Measurements from ENCODE around the gene TBCC. TPM values are rescaled to one million over a fixed set of nuclear protein-coding genes. Genes with fewer than 3 reads are reported as not detected.
"Not testable (repeated sequence)": the region's sequence is repeated elsewhere in the genome, so short reads cannot be mapped to it uniquely, and the experiment has no call there.

Gene TBCC
- total RNA-seq, 6 experiments from 2014 or later: 20.6 to 25.2 (median 22.5) TPM

DNA sequence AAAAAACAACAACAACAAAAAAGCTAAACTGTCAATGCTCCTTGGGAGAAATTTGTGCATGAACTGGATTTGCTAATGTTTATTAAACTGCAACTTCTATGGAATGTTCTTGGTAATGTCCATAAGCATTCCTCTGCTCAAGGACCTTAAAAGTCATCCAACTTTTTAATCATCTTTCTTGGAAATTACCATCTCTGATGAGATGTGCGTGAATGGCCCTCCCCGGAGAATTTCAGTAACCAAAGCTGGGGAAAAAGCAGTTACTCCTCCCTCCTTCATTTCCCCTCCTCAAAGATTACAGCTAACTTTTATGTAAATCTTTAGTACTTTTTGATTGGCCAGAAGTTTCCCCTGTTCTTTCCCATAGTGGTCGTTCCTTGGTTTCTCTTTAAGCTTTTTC is 5.2 kb downstream of the TBCC start:
- DNase-seq: no peak
- no peak overlapping the region for H3K4me3 Mint-ChIP-seq
- TF ChIP-seq, protein P1, sequence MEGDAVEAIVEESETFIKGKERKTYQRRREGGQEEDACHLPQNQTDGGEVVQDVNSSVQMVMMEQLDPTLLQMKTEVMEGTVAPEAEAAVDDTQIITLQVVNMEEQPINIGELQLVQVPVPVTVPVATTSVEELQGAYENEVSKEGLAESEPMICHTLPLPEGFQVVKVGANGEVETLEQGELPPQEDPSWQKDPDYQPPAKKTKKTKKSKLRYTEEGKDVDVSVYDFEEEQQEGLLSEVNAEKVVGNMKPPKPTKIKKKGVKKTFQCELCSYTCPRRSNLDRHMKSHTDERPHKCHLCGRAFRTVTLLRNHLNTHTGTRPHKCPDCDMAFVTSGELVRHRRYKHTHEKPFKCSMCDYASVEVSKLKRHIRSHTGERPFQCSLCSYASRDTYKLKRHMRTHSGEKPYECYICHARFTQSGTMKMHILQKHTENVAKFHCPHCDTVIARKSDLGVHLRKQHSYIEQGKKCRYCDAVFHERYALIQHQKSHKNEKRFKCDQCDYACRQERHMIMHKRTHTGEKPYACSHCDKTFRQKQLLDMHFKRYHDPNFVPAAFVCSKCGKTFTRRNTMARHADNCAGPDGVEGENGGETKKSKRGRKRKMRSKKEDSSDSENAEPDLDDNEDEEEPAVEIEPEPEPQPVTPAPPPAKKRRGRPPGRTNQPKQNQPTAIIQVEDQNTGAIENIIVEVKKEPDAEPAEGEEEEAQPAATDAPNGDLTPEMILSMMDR (IDR thresholded peaks at IDR 0.05): no peak
- H3K4me1 Mint-ChIP-seq (ENCODE audit: low read depth): peaks cover 19% of the 10 kb centered on the region
- no peak overlapping the region for H3K27ac Mint-ChIP-seq
- H3K36me3 Mint-ChIP-seq (ENCODE audit: low read depth): peaks cover 9% of the 10 kb centered on the region
- H3K27me3 Mint-ChIP-seq (ENCODE audit: insufficient read depth): no peaks in the 10 kb centered on the region
- H3K9me3 Mint-ChIP-seq: no peaks in the 10 kb centered on the region

DNA sequence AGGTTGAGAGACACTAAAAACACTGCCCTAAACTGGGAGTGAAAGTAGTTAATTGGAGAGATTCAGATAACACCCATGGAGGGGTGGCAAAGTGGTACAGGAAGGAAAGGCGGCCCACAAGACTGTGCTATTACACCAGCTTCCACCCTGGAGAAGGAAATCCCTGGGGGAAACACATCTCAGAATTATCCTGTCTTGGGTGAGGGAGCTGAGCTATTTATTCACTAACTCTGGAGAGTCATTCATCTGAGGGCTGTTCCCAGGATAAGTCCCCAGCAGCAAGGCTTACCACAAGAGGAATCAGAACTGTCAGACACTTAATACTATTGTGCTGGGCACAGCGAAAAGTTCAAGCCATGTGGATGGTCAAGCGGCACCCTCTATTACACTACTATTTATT is 9.9 kb downstream of the TBCC start:
- TF ChIP-seq, protein P1 (IDR thresholded peaks at IDR 0.05): no peak
- Mint-ChIP-seq H3K4me1 (ENCODE audit: low read depth) (no peaks in the 10 kb centered on the region), H3K27me3 (ENCODE audit: insufficient read depth) (no peaks in the 10 kb centered on the region), H3K36me3 (ENCODE audit: low read depth) (no peaks in the 10 kb centered on the region), H3K27ac (no peak overlapping the region), H3K9me3 (peaks cover 11% of the 10 kb centered on the region), H3K4me3 (no peak overlapping the region)
- DNase-seq: no peak

DNA sequence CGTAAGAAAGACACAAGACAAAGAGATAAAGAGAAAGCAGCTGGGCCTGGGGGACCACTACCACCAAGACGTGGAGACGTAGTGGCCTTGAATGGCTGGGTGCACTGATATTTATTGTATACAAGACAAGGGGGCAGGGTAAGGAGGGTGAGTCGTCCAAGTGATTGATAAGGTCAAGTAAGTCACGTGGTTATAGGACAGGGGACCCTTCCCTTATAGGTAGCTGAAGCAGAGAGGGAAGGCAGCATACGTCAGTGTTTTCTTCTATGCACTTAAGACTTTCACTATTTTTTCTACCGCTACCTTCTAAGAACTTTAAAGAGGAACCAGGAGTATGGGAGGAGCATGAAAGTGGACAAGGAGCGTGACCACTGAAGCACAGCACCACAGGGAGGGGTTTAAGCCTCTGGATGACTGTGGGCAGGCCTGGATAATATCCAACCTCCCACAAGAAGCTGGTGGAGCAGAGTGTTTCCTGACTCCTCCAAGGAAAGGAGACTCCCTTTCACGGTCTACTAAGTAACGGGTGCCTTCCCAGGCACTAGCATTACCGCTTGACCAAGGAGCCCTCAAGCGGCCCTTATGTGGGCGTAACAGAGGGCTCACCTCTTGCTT is 11.9 kb downstream of the TBCC start:
- H3K4me3 Mint-ChIP-seq; DNase-seq; H3K27ac Mint-ChIP-seq; H3K4me1 Mint-ChIP-seq (ENCODE audit: low read depth); H3K27me3 Mint-ChIP-seq (ENCODE audit: insufficient read depth); H3K36me3 Mint-ChIP-seq (ENCODE audit: low read depth): not testable (repeated sequence)
- H3K9me3 Mint-ChIP-seq: peaks cover 11% of the 10 kb centered on the region

DNA sequence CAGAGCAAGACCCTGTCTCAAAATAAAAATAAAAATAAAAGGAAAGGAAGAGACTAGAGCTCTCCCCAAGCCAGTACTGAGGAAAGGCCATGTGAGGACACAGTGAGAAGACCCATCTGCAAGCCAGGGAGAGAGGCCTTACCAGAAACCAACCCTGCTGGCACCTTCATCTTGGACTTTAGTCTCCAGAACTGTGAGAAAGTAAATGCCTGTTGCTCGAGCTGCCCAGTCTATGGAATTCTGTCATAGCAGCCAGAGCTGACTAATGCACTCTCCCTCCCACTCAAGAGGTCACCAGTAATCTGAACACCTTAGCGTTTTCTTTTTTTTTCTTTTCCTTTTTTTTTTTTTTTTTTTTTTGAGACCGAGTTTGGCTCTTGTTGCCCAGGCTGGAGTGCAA is 16.2 kb downstream of the TBCC start:
- H3K36me3 Mint-ChIP-seq (ENCODE audit: low read depth): no peaks in the 10 kb centered on the region
- DNase-seq: peak; percentile 35
- H3K27ac Mint-ChIP-seq: no peak overlapping the region
- H3K9me3 Mint-ChIP-seq: peaks cover 11% of the 10 kb centered on the region
- peaks cover 1% of the 10 kb centered on the region; the same call in 1 of the 2 replicates for H3K27me3 Mint-ChIP-seq (ENCODE audit: insufficient read depth)
- TF ChIP-seq, protein P1 (IDR thresholded peaks at IDR 0.05): no peak
- H3K4me3 Mint-ChIP-seq: no peak overlapping the region
- H3K4me1 Mint-ChIP-seq (ENCODE audit: low read depth): peaks cover 33% of the 10 kb centered on the region

DNA sequence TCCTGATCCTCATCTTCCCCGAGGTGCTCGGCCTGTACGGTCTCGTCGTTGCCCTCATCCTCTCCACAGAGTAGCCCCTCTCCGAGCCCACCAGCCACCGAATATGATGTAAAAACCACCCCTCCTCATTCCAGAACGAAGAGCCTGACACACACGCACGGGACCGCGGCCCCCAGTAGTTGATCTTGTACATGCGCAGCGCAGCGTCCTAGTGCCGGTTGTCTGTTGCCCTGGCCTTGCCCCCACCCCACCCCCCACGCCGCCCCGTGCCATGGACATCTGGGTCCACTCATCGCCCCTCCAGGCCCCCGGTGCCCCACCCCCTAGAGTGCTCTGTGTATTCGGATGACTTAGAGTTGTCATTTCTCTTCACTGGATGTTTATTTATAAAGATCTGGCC is 18.3 kb downstream of the TBCC start:
- TF ChIP-seq, protein P1 (IDR thresholded peaks at IDR 0.05): no peak
- no peak for DNase-seq
- peaks cover 33% of the 10 kb centered on the region for H3K4me1 Mint-ChIP-seq (ENCODE audit: low read depth)
- H3K27me3 Mint-ChIP-seq (ENCODE audit: insufficient read depth): peaks cover 1% of the 10 kb centered on the region; the same call in 1 of the 2 replicates
- peak overlapping the region; percentile 98 for H3K27ac Mint-ChIP-seq
- H3K4me3 Mint-ChIP-seq: peak overlapping the region; percentile 85
- H3K36me3 Mint-ChIP-seq (ENCODE audit: low read depth): no peaks in the 10 kb centered on the region
- peaks cover 7% of the 10 kb centered on the region for H3K9me3 Mint-ChIP-seq

DNA sequence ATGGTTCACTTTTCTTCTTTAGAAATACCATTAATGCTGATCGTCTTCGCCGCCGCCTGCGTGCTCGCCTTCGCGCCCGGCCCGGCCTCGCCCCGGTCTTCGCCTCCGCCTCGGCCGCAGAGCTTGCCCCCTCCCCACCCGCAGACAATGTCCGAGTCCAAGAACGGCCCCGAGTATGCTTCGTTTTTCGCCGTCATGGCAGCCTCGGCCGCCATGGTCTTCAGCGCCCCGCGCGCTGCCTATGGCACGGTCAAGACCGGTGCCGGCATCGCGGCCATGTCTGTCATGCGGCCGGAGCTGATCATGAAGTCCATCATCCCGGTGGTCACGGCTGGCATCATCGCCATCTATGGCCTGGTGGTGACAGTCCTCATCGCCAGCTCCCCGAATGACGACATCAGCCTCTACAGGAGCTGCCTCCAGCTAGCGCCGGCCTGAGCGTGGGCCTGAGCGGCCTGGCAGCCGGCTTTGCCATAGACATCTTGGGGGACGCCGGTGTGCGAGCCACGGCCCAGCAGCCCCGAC is 18.8 kb downstream of the TBCC start:
- no peaks in the 10 kb centered on the region for H3K36me3 Mint-ChIP-seq (ENCODE audit: low read depth)
- H3K4me1 Mint-ChIP-seq (ENCODE audit: low read depth): peaks cover 33% of the 10 kb centered on the region
- DNase-seq: peak; percentile 21
- H3K27me3 Mint-ChIP-seq (ENCODE audit: insufficient read depth): peaks cover 1% of the 10 kb centered on the region; the same call in 1 of the 2 replicates
- peak overlapping the region; percentile 85 for H3K4me3 Mint-ChIP-seq
- H3K9me3 Mint-ChIP-seq: peaks cover 4% of the 10 kb centered on the region; the same call in 1 of the 2 replicates
- peak overlapping the region; percentile 98 for H3K27ac Mint-ChIP-seq
- TF ChIP-seq, protein P1 (IDR thresholded peaks at IDR 0.05): no peak

Measured in HFFc6 (cell line).